Activated naive CD4-positive, alpha-beta T cell treated with anti-CD3 and anti-CD28 coated beads, Interleukin-2, amount 50 U/mL, for 24 hours (primary cell): ENCODE data around the gene CCDC107.

Source experiments
- H3K27ac Mint-ChIP-seq: one replicate; pipeline ENCODE4 v1.8.0; 2021; ENCODE audit warnings: mild to moderate bottlenecking, mixed read lengths
- H3K27me3 Mint-ChIP-seq: one replicate; pipeline ENCODE4 v1.8.0; 2021; ENCODE audit warnings: mixed read lengths
- H3K36me3 Mint-ChIP-seq: one replicate; pipeline ENCODE4 v1.8.0; 2021; ENCODE audit warnings: mixed read lengths
- H3K4me1 Mint-ChIP-seq: one replicate; pipeline ENCODE4 v1.8.0; 2021; ENCODE audit warnings: mixed read lengths
- H3K4me3 Mint-ChIP-seq: one replicate; pipeline ENCODE4 v1.8.0; 2021; ENCODE audit warnings: mild to moderate bottlenecking, mixed read lengths
- H3K9me3 Mint-ChIP-seq: one replicate; pipeline ENCODE4 v1.8.0; 2021; ENCODE audit warnings: mixed read lengths

CCDC107 gene

GRCh38 chr9:35691334-35691650 is 33.2 kb downstream of the CCDC107 start:
- H3K27me3 Mint-ChIP-seq = no peaks in the 10 kb centered on the region
- H3K4me3 Mint-ChIP-seq = peak overlapping the region; percentile 86
- no peaks in the 10 kb centered on the region for H3K36me3 Mint-ChIP-seq
- peak overlapping the region; percentile 87 for H3K27ac Mint-ChIP-seq
- no peaks in the 10 kb centered on the region for H3K9me3 Mint-ChIP-seq
- H3K4me1 Mint-ChIP-seq = peaks cover 29% of the 10 kb centered on the region

- peak overlapping the region; percentile 86 for H3K4me3 Mint-ChIP-seq
- peak overlapping the region; percentile 69 for H3K27ac Mint-ChIP-seq
Observed at GRCh38 chr9:35691757-35692301, 33.7 kb downstream of the CCDC107 start.

DNA sequence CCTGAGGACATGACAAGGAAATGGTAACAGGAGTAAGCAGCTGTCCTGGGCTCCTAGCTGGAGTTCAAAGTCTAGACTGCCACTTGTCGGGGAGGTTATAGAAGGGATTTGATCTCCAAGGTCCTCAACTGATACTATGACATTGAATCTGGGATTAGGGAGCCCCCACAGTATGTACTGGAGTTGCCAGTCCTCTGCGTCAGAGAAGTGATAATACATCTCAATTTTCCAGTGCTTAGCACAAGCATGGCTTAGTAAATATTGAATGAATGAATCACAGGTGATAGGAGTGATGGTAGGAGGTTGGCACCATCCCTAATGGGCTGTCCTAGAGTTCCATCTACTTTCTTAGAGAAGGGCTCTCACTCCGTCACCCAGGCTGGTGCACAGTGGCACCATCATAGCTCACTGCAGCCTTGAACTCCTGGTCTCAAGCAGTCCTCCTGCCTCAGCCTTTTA is 37.9 kb downstream of the CCDC107 start:
- H3K36me3 Mint-ChIP-seq = peaks cover 10% of the 10 kb centered on the region
- H3K27me3 Mint-ChIP-seq = no peaks in the 10 kb centered on the region
- no peaks in the 10 kb centered on the region for H3K9me3 Mint-ChIP-seq
- H3K4me3 Mint-ChIP-seq = no peak overlapping the region
- peaks cover 18% of the 10 kb centered on the region for H3K4me1 Mint-ChIP-seq
- peak overlapping the region; percentile 46 for H3K27ac Mint-ChIP-seq

More at GRCh38 chr9:35691757-35692301, 33.7 kb downstream of the CCDC107 start:
- Mint-ChIP-seq H3K4me1 (peaks cover 34% of the 10 kb centered on the region), H3K36me3 (peaks cover 4% of the 10 kb centered on the region), H3K27me3 (no peaks in the 10 kb centered on the region), H3K9me3 (no peaks in the 10 kb centered on the region)

DNA sequence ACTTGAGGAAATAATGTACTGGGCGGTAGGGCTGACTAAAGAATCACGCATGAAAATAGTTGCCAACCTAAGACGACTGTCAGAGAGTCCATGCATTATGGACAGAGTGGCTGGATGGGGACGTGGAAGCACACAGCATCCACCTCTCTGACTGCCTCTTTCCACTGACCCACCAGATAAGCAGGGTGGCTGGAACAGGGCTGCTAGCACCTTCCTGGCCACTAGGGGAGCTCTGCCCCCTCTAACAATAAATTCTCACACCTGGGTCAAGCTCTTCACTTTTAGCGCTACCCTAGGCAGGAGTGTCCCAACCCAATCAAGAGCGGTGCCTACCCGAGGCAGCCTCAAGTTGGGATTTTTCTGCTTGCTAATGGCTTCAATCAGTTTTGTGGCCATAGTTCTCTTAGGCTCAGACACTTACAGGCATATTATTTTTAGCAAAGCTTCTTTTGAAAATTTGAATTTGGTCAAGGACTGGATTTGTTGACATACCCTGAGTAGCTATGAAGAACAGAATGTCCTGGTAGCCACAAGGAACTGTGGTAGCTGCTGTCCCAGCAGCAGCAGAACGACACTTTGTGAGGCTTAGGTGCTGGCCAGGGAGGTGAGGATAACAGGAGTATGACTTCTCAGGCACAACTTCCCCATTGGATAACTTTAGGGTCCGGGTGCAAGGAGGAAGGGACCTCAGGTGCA is 38.6 kb downstream of the CCDC107 start:
- no peak overlapping the region for H3K4me3 Mint-ChIP-seq
- H3K9me3 Mint-ChIP-seq = no peaks in the 10 kb centered on the region
- peaks cover 10% of the 10 kb centered on the region for H3K36me3 Mint-ChIP-seq
- H3K4me1 Mint-ChIP-seq = peaks cover 13% of the 10 kb centered on the region
- H3K27me3 Mint-ChIP-seq = no peaks in the 10 kb centered on the region
- peak overlapping the region; percentile 46 for H3K27ac Mint-ChIP-seq

DNA sequence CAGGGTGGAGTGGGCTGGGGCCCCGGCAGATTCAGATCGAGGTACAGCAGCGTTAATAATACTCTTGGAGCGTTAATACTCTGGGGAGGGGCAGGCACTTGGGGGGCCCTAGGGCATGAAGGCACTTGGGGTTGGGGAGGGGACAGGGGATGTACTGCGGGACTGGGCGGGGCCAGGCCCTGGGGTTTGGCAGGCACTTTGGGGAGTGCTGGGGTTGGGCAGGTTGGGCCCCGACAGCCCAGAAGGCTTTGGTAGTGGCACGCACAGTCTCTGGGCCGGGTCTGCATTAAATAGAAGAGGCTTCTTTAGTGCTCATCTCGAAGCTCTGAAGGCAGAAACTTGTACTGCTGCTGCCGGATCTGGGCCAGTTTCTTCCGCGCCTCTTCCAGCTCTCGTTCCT is 39.4 kb downstream of the CCDC107 start:
- H3K36me3 Mint-ChIP-seq = peaks cover 10% of the 10 kb centered on the region
- no peak overlapping the region for H3K27ac Mint-ChIP-seq
- no peaks in the 10 kb centered on the region for H3K9me3 Mint-ChIP-seq
- no peaks in the 10 kb centered on the region for H3K27me3 Mint-ChIP-seq
- no peak overlapping the region for H3K4me3 Mint-ChIP-seq
- H3K4me1 Mint-ChIP-seq = peaks cover 8% of the 10 kb centered on the region

- no peak overlapping the region for H3K27ac Mint-ChIP-seq
- no peaks in the 10 kb centered on the region for H3K9me3 Mint-ChIP-seq
- no peak overlapping the region for H3K4me3 Mint-ChIP-seq
- peaks cover 8% of the 10 kb centered on the region for H3K4me1 Mint-ChIP-seq
- H3K27me3 Mint-ChIP-seq = no peaks in the 10 kb centered on the region
- H3K36me3 Mint-ChIP-seq = peaks cover 10% of the 10 kb centered on the region
Observed at GRCh38 chr9:35698231-35698630, 40.1 kb downstream of the CCDC107 start.

DNA sequence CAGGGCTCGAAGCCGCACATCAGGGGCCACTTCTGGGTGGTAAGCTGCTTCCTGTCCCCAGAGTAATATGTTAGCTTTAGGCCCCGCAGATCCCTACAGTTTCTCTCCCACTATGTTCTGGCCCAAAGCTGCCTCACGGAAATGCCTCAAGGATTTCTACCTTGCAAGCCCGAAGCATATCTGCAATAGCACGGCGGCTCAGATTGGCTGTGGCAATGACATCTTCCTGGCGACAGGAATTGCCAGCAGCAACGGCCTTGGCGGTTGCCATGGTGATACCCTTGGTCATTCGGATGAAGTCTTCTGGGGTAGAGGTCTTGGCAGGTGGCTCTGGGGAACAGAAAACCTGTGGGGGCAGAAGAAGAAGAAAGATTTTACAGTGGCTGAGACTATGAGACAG is 41.9 kb downstream of the CCDC107 start:
- no peak overlapping the region for H3K27ac Mint-ChIP-seq
- no peaks in the 10 kb centered on the region for H3K9me3 Mint-ChIP-seq
- peaks cover 13% of the 10 kb centered on the region for H3K36me3 Mint-ChIP-seq
- H3K4me1 Mint-ChIP-seq = peaks cover 8% of the 10 kb centered on the region
- no peaks in the 10 kb centered on the region for H3K27me3 Mint-ChIP-seq
- no peak overlapping the region for H3K4me3 Mint-ChIP-seq

DNA sequence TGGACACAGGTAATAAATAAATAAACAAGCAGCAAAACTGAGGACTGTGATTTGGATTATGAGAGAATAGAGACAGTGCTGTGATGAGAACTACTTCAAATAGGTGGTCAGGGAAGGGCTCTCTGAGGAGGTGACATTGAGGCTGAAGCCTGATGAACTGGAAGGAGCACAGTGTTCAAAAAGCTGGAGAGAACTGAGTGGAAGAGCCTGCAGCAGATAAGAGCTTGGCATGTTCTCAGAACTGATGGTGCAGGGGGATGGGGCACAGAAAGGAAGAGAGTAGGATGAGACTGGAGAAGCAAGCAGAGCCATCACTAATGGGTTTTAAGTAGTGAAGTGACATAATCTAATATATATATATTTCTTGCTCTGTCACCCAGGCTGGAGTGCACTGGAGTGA is 42.9 kb downstream of the CCDC107 start:
- Mint-ChIP-seq H3K9me3 (no peaks in the 10 kb centered on the region), H3K36me3 (peaks cover 13% of the 10 kb centered on the region), H3K27ac (no peak overlapping the region), H3K4me3 (no peak overlapping the region), H3K27me3 (no peaks in the 10 kb centered on the region), H3K4me1 (peaks cover 8% of the 10 kb centered on the region)

DNA sequence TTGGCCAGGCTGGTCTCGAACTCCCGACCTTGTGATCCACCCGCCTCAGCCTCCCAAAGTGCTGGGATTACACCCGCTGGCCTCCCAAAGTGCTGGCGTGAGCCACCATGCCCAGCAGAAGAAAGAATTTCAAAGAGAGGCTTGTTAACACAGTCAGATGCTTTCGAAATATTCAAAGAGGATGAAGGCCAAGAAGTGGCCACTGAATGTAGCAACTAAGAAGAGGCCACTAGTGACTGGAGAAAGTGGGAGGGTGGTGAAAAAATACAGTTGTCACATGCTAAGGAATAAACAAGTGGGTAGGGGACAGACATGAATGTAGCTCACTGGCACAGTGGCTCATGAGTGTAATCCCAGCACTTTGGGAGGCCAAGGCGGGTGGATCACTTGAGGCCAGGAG is 44.6 kb downstream of the CCDC107 start:
- Mint-ChIP-seq H3K27ac (no peak overlapping the region), H3K4me3 (no peak overlapping the region), H3K4me1 (no peaks in the 10 kb centered on the region), H3K27me3 (no peaks in the 10 kb centered on the region), H3K9me3 (no peaks in the 10 kb centered on the region), H3K36me3 (peaks cover 16% of the 10 kb centered on the region)

- no peaks in the 10 kb centered on the region for H3K9me3 Mint-ChIP-seq
- no peaks in the 10 kb centered on the region for H3K27me3 Mint-ChIP-seq
- H3K36me3 Mint-ChIP-seq = peaks cover 19% of the 10 kb centered on the region
- no peak overlapping the region for H3K27ac Mint-ChIP-seq
- H3K4me3 Mint-ChIP-seq = no peak overlapping the region
- no peaks in the 10 kb centered on the region for H3K4me1 Mint-ChIP-seq
Observed at GRCh38 chr9:35703906-35704672, 46.0 kb downstream of the CCDC107 start.

- Mint-ChIP-seq H3K27me3 (no peaks in the 10 kb centered on the region), H3K27ac (no peak overlapping the region), H3K9me3 (no peaks in the 10 kb centered on the region), H3K4me1 (no peaks in the 10 kb centered on the region), H3K36me3 (peaks cover 19% of the 10 kb centered on the region), H3K4me3 (no peak overlapping the region)
Observed at GRCh38 chr9:35705372-35705771, 47.3 kb downstream of the CCDC107 start.

DNA sequence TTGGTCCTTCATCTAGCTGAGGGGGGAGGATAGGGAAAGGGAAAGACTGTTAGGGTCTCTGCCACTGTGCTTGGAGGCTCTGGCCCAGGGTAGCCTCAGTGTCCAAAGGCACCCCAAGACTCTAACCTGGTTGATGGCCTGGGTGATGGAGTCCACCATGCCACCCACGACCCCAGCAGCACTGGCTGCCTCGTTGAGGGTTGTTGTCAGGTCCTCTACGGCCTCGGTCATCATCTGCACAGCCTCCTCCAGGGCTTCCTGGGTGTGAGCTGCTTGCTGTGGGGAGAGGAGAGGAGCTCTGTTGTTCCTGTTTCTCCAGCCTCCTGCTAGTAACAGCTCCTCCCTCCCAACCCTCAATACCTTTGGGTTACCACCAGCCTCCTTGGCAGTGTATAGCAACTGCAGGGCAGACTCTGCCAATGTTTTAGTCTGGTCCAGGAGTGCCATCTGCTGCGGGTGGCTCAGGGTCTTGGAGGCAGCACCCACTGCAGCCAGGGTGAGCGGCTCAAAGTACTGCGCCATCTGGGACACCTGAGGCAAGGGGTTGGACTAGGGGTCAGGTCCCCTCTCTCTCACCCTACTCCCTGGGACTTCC is 47.8 kb downstream of the CCDC107 start:
- no peaks in the 10 kb centered on the region for H3K27me3 Mint-ChIP-seq
- no peaks in the 10 kb centered on the region for H3K4me1 Mint-ChIP-seq
- H3K9me3 Mint-ChIP-seq = no peaks in the 10 kb centered on the region
- H3K27ac Mint-ChIP-seq = no peak overlapping the region
- H3K4me3 Mint-ChIP-seq = no peak overlapping the region
- peaks cover 21% of the 10 kb centered on the region for H3K36me3 Mint-ChIP-seq

GRCh38 chr9:35706951-35707350 is 48.9 kb downstream of the CCDC107 start:
- no peak overlapping the region for H3K27ac Mint-ChIP-seq
- H3K36me3 Mint-ChIP-seq = peaks cover 24% of the 10 kb centered on the region
- no peaks in the 10 kb centered on the region for H3K9me3 Mint-ChIP-seq
- no peaks in the 10 kb centered on the region for H3K4me1 Mint-ChIP-seq
- no peaks in the 10 kb centered on the region for H3K27me3 Mint-ChIP-seq
- no peak overlapping the region for H3K4me3 Mint-ChIP-seq

GRCh38 chr9:35708146-35708545 is 50.1 kb downstream of the CCDC107 start:
- H3K27ac Mint-ChIP-seq = no peak overlapping the region
- H3K4me1 Mint-ChIP-seq = no peaks in the 10 kb centered on the region
- no peaks in the 10 kb centered on the region for H3K27me3 Mint-ChIP-seq
- peaks cover 27% of the 10 kb centered on the region for H3K36me3 Mint-ChIP-seq
- no peaks in the 10 kb centered on the region for H3K9me3 Mint-ChIP-seq
- H3K4me3 Mint-ChIP-seq = no peak overlapping the region

DNA sequence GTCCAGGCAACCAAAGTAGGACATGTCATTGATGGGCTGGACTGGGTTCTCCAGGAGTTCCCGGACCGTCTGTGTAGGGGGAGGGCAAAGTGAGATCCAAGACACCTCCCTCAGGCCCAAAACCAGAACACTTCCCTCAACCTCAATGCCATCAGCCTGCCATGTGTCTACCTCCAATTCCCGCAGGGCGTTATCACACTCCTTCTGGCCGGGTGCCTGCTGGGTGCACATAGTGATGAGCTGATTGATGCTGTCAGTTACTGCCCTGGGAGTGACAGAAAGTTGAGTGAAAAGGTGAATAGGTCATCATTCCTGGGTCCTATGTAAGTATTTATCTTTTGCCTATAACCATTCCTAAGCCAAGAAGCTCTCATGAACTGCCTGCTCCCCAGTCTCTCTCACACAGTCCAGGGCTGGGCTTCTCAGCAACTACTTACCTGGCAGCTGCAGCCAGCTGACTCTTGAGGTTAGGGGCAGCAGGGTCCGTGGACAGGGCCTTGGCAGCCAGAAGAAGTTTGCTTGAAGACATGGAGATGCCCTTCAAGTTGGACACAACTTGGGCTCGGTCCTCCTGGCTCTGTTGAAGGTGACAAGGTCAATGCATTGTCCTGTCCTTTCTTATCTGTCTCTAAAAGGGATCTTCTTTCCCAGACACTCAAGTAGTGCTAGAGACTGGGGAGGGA is 52.9 kb downstream of the CCDC107 start:
- Mint-ChIP-seq H3K27me3 (no peaks in the 10 kb centered on the region), H3K4me3 (no peak overlapping the region), H3K9me3 (no peaks in the 10 kb centered on the region), H3K27ac (no peak overlapping the region), H3K36me3 (peaks cover 30% of the 10 kb centered on the region), H3K4me1 (no peaks in the 10 kb centered on the region)
